ENCODE results near the gene CSF3. TPM values are rescaled to one million over a fixed set of nuclear protein-coding genes. Genes with fewer than 3 reads are reported as not detected.

Gene CSF3
- total RNA-seq, 1 donor from 2014 or later = not detected

- intact Hi-C loops (cut with DNase I) = loop anchor here (5.0 kb wide), 1 partner anchor 148 kb away; no protein-coding TSS in a partner anchor
- no peak for ATAC-seq (ENCODE audit: poor library complexity)
- peak; percentile 47 for DNase-seq
Observed at GRCh38 chr17:40019140-40019991, 4.1 kb downstream of the CSF3 start.

GRCh38 chr17:40020146-40020545 lies 4.9 kb downstream of the CSF3 start:
- ATAC-seq (ENCODE audit: poor library complexity) (no peak), DNase-seq (peak; percentile 26)
- intact Hi-C loops (cut with DNase I) = no loop called here

- no peak for DNase-seq
- intact Hi-C loops (cut with DNase I) = no loop called here
- no peak for ATAC-seq (ENCODE audit: poor library complexity)
Observed at GRCh38 chr17:40021451-40021971, 6.3 kb downstream of the CSF3 start.

- ATAC-seq (ENCODE audit: poor library complexity) = no peak
- no peak for DNase-seq
- intact Hi-C loops (cut with DNase I) = no loop called here
Observed at GRCh38 chr17:40022497-40022896, 7.3 kb downstream of the CSF3 start.

GRCh38 chr17:40022961-40023541 lies 7.8 kb downstream of the CSF3 start:
- ATAC-seq (ENCODE audit: poor library complexity) = no peak
- intact Hi-C loops (cut with DNase I) = no loop called here
- DNase-seq = no peak

- peak; percentile 64 for DNase-seq
- intact Hi-C loops (cut with DNase I) = no loop called here
- ATAC-seq (ENCODE audit: poor library complexity) = no peak
Observed at GRCh38 chr17:40023590-40024292, 8.5 kb downstream of the CSF3 start.

- intact Hi-C loops (cut with DNase I) = no loop called here
- ATAC-seq (ENCODE audit: poor library complexity) (no peak), DNase-seq (no peak)
Observed at GRCh38 chr17:40024901-40025300, 9.7 kb downstream of the CSF3 start.

- intact Hi-C loops (cut with DNase I) = no loop called here
- DNase-seq (no peak), ATAC-seq (ENCODE audit: poor library complexity) (no peak)
Observed at GRCh38 chr17:40025559-40025958, 10.3 kb downstream of the CSF3 start.

GRCh38 chr17:40025991-40026815 lies 11.0 kb downstream of the CSF3 start:
- intact Hi-C loops (cut with DNase I) = no loop called here
- DNase-seq (no peak), ATAC-seq (ENCODE audit: poor library complexity) (no peak)

- intact Hi-C loops (cut with DNase I) = no loop called here
- DNase-seq (peak; percentile 83), ATAC-seq (ENCODE audit: poor library complexity) (peak; percentile 95)
Observed at GRCh38 chr17:40026816-40027613, 11.8 kb downstream of the CSF3 start.

GRCh38 chr17:40027614-40028012 lies 12.4 kb downstream of the CSF3 start:
- ATAC-seq (ENCODE audit: poor library complexity) (no peak), DNase-seq (no peak)
- intact Hi-C loops (cut with DNase I) = no loop called here

- no peak for ATAC-seq (ENCODE audit: poor library complexity)
- DNase-seq = no peak
- intact Hi-C loops (cut with DNase I) = no loop called here
Observed at GRCh38 chr17:40028595-40028994, 13.4 kb downstream of the CSF3 start.

- intact Hi-C loops (cut with DNase I) = no loop called here
- DNase-seq = no peak
- no peak for ATAC-seq (ENCODE audit: poor library complexity)
Observed at GRCh38 chr17:40031706-40032105, 16.5 kb downstream of the CSF3 start.

- DNase-seq = peak; percentile 84
- intact Hi-C loops (cut with DNase I) = no loop called here
- ATAC-seq (ENCODE audit: poor library complexity) = peak; percentile 86
Observed at GRCh38 chr17:40032322-40033320, 17.4 kb downstream of the CSF3 start.

GRCh38 chr17:40033339-40033738 lies 18.1 kb downstream of the CSF3 start:
- intact Hi-C loops (cut with DNase I) = no loop called here
- DNase-seq (no peak), ATAC-seq (ENCODE audit: poor library complexity) (no peak)

GRCh38 chr17:40034426-40035161 lies 19.4 kb downstream of the CSF3 start:
- DNase-seq (peak; percentile 40), ATAC-seq (ENCODE audit: poor library complexity) (no peak)
- intact Hi-C loops (cut with DNase I) = no loop called here
